HCT116 (cell line): ENCODE data around the gene PAQR6. TPM values are rescaled to one million over a fixed set of nuclear protein-coding genes. Genes with fewer than 3 reads are reported as not detected.

Source experiments
- ATAC-seq: fragments of 200-7000 bp; cut with Tn5 transposase; 2 replicates; pipeline ENCODE4 v1.9.1; 2020; ENCODE audit warnings: mild to moderate bottlenecking, moderate library complexity
- BruUV-seq: library from RNA; stranded (reverse); fragments of 400-500 nt; replicated peaks from 2 replicates; lab custom pipeline; 2021; lab: Mats Ljungman, UMichigan
- CTCF ChIA-PET: fragments of 300-600 bp; sonication (Branson Sonifier 250); formaldehyde crosslinking; loops from one replicate; lab custom pipeline; 2021; ENCODE audit warnings: antibody characterized with exemption; lab: Charles Lee
- POLR2A ChIA-PET: fragments of 300-600, 350-600 bp; sonication (Branson Sonifier 250); formaldehyde crosslinking; loops from one replicate; lab custom pipeline; 2021; ENCODE audit warnings: antibody characterized with exemption; lab: Charles Lee
- RAD21 ChIA-PET, 2 experiments: fragments of 300-600 bp; sonication (Branson Sonifier 250); formaldehyde crosslinking; loops; one replicate each; lab custom pipeline; 2023; ENCODE audit warnings: low total read pairs in 2 of 2; ENCODE audit not compliant: uncharacterized antibody in 2 of 2, unreplicated experiment in 2 of 2, low non-redundant PET in 1 of 2; lab: Charles Lee
- DNase-seq: peaks from one replicate; pipeline ENCODE4 v3.0.0-alpha.2; 2010; ENCODE audit warnings: low read depth, low spot score
- H2AFZ ChIP-seq: fragments of 200-600 bp; shearing (Covaris generic), sonication (generic); 2 replicates; pipeline ENCODE4 v1.6.1; 2017; ENCODE audit warnings: low read depth, mixed run types, mixed read lengths, antibody characterized with exemption, low read length; ENCODE audit not compliant: poor library complexity, severe bottlenecking
- H3K27ac ChIP-seq: 2 replicates; pipeline ENCODE4 v1.5.1; 2012; ENCODE audit warnings: low read depth, low read length
- H3K27me3 ChIP-seq: fragments of 200-600 bp; sonication (generic); 2 replicates; pipeline ENCODE4 v1.6.1; 2016; ENCODE audit warnings: mixed run types, low read length, mixed read lengths; ENCODE audit not compliant: insufficient read depth
- H3K36me3 ChIP-seq, 2 experiments: fragments of 200-500 bp in 1 of 2; fragments of 200-600 bp in 1 of 2; sonication (Bioruptor generic) in 1 of 2; sonication (generic) in 1 of 2; 2 replicates each; pipeline versions ENCODE4 v1.5.1 to v1.6.1; 2014 to 2016; ENCODE audit warnings: low read length in 2 of 2, inconsistent platforms in 1 of 2, mixed read lengths in 1 of 2, mixed run types in 1 of 2; ENCODE audit not compliant: insufficient read depth in 2 of 2, control insufficient read depth in 1 of 2
- H3K4me1 ChIP-seq, 2 experiments: fragments of 200-600 bp in 1 of 2; sonication (generic) in 1 of 2; 2 replicates each; pipeline versions ENCODE4 v1.5.1 to v1.6.1; 2012 to 2017; ENCODE audit warnings: low read length in 2 of 2, inconsistent platforms in 1 of 2, mild to moderate bottlenecking in 1 of 2, mixed read lengths in 1 of 2, mixed run types in 1 of 2, moderate library complexity in 1 of 2; ENCODE audit not compliant: insufficient read depth in 2 of 2, control insufficient read depth in 1 of 2
- H3K4me2 ChIP-seq: fragments of 200-600 bp; sonication (generic); 2 replicates; pipeline ENCODE4 v1.6.1; 2017; ENCODE audit warnings: mixed run types, low read length, mixed read lengths
- H3K4me3 ChIP-seq, 2 experiments: fragments of 200-600 bp in 1 of 2; sonication (generic) in 1 of 2; replicated peaks in 1 of 2; 2 replicates each; pipeline ENCODE4 v1.5.1; 2011 to 2016; ENCODE audit warnings: low read length in 2 of 2, control low read depth in 1 of 2, low read depth in 1 of 2, mild to moderate bottlenecking in 1 of 2, mixed read lengths in 1 of 2, mixed run types in 1 of 2
- H3K79me2 ChIP-seq: fragments of 200-600 bp; sonication (generic); 2 replicates; pipeline ENCODE4 v1.6.1; 2017; ENCODE audit warnings: mild to moderate bottlenecking, mixed run types, low read length, moderate library complexity, mixed read lengths; ENCODE audit not compliant: insufficient read depth
- H3K9ac ChIP-seq: fragments of 200-600 bp; sonication (generic); 2 replicates; pipeline ENCODE4 v1.6.1; 2016; ENCODE audit warnings: low read length, mixed read lengths
- H3K9me2 ChIP-seq: fragments of 200-600 bp; sonication (generic), shearing (Covaris generic); 2 replicates; pipeline ENCODE4 v1.6.1; 2017; ENCODE audit warnings: mixed run types, mild to moderate bottlenecking, moderate library complexity; ENCODE audit not compliant: insufficient read depth
- H3K9me3 ChIP-seq, 2 experiments: fragments of 200-500 bp in 1 of 2; fragments of 200-600 bp in 1 of 2; sonication (Bioruptor generic) in 1 of 2; sonication (generic) in 1 of 2; 2 replicates each; pipeline ENCODE4 v1.6.1; 2014 to 2017; ENCODE audit warnings: low read length in 2 of 2, mixed read lengths in 2 of 2, inconsistent platforms in 1 of 2, low read depth in 1 of 2, mild to moderate bottlenecking in 1 of 2, mixed run types in 1 of 2, moderate library complexity in 1 of 2; ENCODE audit not compliant: control insufficient read depth in 1 of 2, insufficient read depth in 1 of 2
- H4K20me1 ChIP-seq: fragments of 200-600 bp; sonication (generic), shearing (Covaris generic); 2 replicates; pipeline ENCODE4 v1.6.1; 2017; ENCODE audit warnings: mixed run types, mild to moderate bottlenecking, moderate library complexity; ENCODE audit not compliant: insufficient read depth
- CEBPB ChIP-seq: IDR thresholded peaks from 2 replicates; pipeline ENCODE4 v1.6.1; 2012; ENCODE audit warnings: low read depth
- CTCF ChIP-seq, 3 experiments: fragments of 200-600 bp in 1 of 3; sonication (generic) in 1 of 3; IDR thresholded peaks in 2 of 3; conservative IDR thresholded peaks in 1 of 3; 2 replicates each; pipeline ENCODE4 v1.5.1; 2012 to 2017; ENCODE audit warnings: low read depth in 2 of 3, low read length in 2 of 3, antibody characterized with exemption in 1 of 3, borderline replicate concordance in 1 of 3, control low read depth in 1 of 3, mild to moderate bottlenecking in 1 of 3, mixed read lengths in 1 of 3, mixed run types in 1 of 3, moderate library complexity in 1 of 3; ENCODE audit not compliant: insufficient read depth in 1 of 3
- EZH2 ChIP-seq: fragments of 200-600 bp; sonication (generic); IDR thresholded peaks from 2 replicates; pipeline ENCODE4 v1.6.1; 2017; ENCODE audit warnings: antibody characterized with exemption, mixed run types
- EZH2phosphoT487 ChIP-seq: fragments of 200-600 bp; IDR thresholded peaks from 2 replicates; pipeline ENCODE4 v1.6.1; 2018; ENCODE audit warnings: antibody characterized with exemption, borderline replicate concordance
- FOSL1 ChIP-seq: IDR thresholded peaks from 2 replicates; pipeline ENCODE4 v1.6.1; 2012; ENCODE audit warnings: low read depth
- MAX ChIP-seq: IDR thresholded peaks from 2 replicates; pipeline ENCODE4 v1.6.1; 2012
- POLR2AphosphoS5 ChIP-seq: IDR thresholded peaks from 2 replicates; pipeline ENCODE4 v1.6.1; 2011; ENCODE audit warnings: mild to moderate bottlenecking, low read depth, low read length, moderate library complexity
- SIN3A ChIP-seq: IDR thresholded peaks from 2 replicates; pipeline ENCODE4 v1.6.1; 2012; ENCODE audit warnings: low read depth
- SRF ChIP-seq: IDR thresholded peaks from 2 replicates; pipeline ENCODE4 v1.6.1; 2012; ENCODE audit warnings: low read depth
- TCF7L2 ChIP-seq: IDR thresholded peaks from 2 replicates; pipeline ENCODE4 v1.7.0; 2011; ENCODE audit warnings: borderline replicate concordance, inconsistent platforms; ENCODE audit not compliant: insufficient read depth, insufficient read length; ENCODE audit errors: extremely low read depth
- YY1 ChIP-seq: IDR thresholded peaks from 2 replicates; pipeline ENCODE4 v1.6.1; 2011; ENCODE audit warnings: low read length, low read depth, moderate library complexity, mild to moderate bottlenecking; ENCODE audit not compliant: insufficient replicate concordance; ENCODE audit errors: extremely low read depth
- ZBTB33 ChIP-seq: IDR thresholded peaks from 2 replicates; pipeline ENCODE4 v1.6.1; 2011; ENCODE audit warnings: mild to moderate bottlenecking, low read length, moderate library complexity; ENCODE audit not compliant: insufficient replicate concordance; ENCODE audit errors: extremely low read depth
- ZFX ChIP-seq: fragments of 450-650 bp; IDR thresholded peaks from 2 replicates; pipeline ENCODE4 v1.6.1; 2017
- intact Hi-C: fragments of 100-400 bp; cut with micrococcal nuclease; formaldehyde crosslinking; loops from 2 replicates; pipeline ENCODE4 v1.10.0; 2022
- total RNA-seq: library from RNA; stranded (reverse); gene quantifications from one replicate; pipeline ENCODE4 v1.2.1, GENCODE V29; 2021; ENCODE audit not compliant: unreplicated experiment

The PAQR6 gene
- total RNA-seq, 1 experiment from 2014 or later = 10.9 TPM

GRCh38 chr1:156213644-156213966 lies 34.3 kb downstream of the PAQR6 start:
- peak overlapping the region; percentile 94 for H3K9ac ChIP-seq
- no peaks in the 10 kb centered on the region for H3K9me2 ChIP-seq
- ChIA-PET POLR2A (interaction anchor here (1.0 to 2.6 kb wide), 9 partner anchors 9 to 94 kb away, joined by 3 to 25 read pairs (median 5); partner anchors contain the start of genes SLC25A44 and SMG5), RAD21 (no interaction called here), CTCF (interaction anchor here (1.0 to 3.1 kb wide), 4 partner anchors 11 to 68 kb away, joined by 3 to 45 read pairs (median 6); partner anchors contain the start of gene SLC25A44)
- H3K36me3 ChIP-seq = peaks cover 0 to 3% of the 10 kb centered on the region in 2 experiments; a peak in 1 of 4 replicates
- ATAC-seq (no peak), DNase-seq (no peak)
- peak overlapping the region; percentile 75 for H3K27ac ChIP-seq
- BruUV-seq = no TSS peak
- H3K4me2 ChIP-seq = peak overlapping the region; percentile 99
- H2AFZ ChIP-seq = no peak overlapping the region
- intact Hi-C loops = no loop called here
- H3K4me3 ChIP-seq = peak overlapping the region; percentile 85 to 96
- TF ChIP-seq TCF7L2 (no peak), YY1 (no peak), SIN3A (no peak), FOSL1 (no peak)
- peaks cover 33% of the 10 kb centered on the region for H3K79me2 ChIP-seq
- H3K9me3 ChIP-seq = no peaks in the 10 kb centered on the region
- no peaks in the 10 kb centered on the region for H3K27me3 ChIP-seq
- peaks cover 10 to 21% of the 10 kb centered on the region in 2 experiments for H3K4me1 ChIP-seq
- H4K20me1 ChIP-seq = no peaks in the 10 kb centered on the region

- TSS peak; percentile 85 for BruUV-seq
- Histone ChIP-seq H3K4me3 (peak within 1 kb of the TSS; percentile 85 to 96), H3K4me1 (peaks cover 10 to 21% of the 10 kb centered on the region in 2 experiments), H3K4me2 (peak within 1 kb of the TSS; percentile 99), H3K36me3 (peaks cover 0 to 3% of the 10 kb centered on the region in 2 experiments; a peak in 1 of 4 replicates), H3K27me3 (no peaks in the 10 kb centered on the region), H2AFZ (peak within 1 kb of the TSS; percentile 59), H3K9ac (peak within 1 kb of the TSS; percentile 94), H3K27ac (peak within 1 kb of the TSS; percentile 75), H3K9me3 (no peaks in the 10 kb centered on the region), H3K79me2 (peaks cover 31% of the 10 kb centered on the region), H3K9me2 (no peaks in the 10 kb centered on the region), H4K20me1 (no peaks in the 10 kb centered on the region)
- peak; percentile 95 for ATAC-seq
- RAD21 ChIA-PET = interaction anchor here in 1 of 2 experiments (0.6 to 0.7 kb wide), 2 partner anchors 67 to 250 kb away, joined by 3 to 4 read pairs; no protein-coding TSS in a partner anchor
- DNase-seq = peak; percentile 91
- POLR2A ChIA-PET = interaction anchor here (0.6 to 2.6 kb wide), 15 partner anchors 9 to 321 kb away, joined by 3 to 25 read pairs (median 4); partner anchors contain the start of genes SLC25A44 and SMG5
- intact Hi-C loops = no loop called here
- CTCF ChIA-PET = interaction anchor here (0.8 to 3.1 kb wide), 8 partner anchors 11 to 130 kb away, joined by 3 to 45 read pairs (median 3); partner anchors contain the start of genes MEX3A and SLC25A44
- TF ChIP-seq EZH2 = no peak
- no peak for TF ChIP-seq CEBPB
- no peak for TF ChIP-seq EZH2phosphoT487
- TF ChIP-seq ZFX = no peak
- no peak for TF ChIP-seq CTCF (IDR thresholded peaks at IDR 0.05 in 2 of 3, conservative IDR thresholded peaks at IDR 0.05 in 1 of 3; ENCODE audit: borderline replicate concordance in 1 of 3, insufficient read depth in 1 of 3, low read depth in 2 of 3, low read length in 2 of 3)
- peak; percentile 87 for TF ChIP-seq POLR2AphosphoS5
- no peak for TF ChIP-seq SRF
- TF ChIP-seq MAX = peak; percentile 74
- TF ChIP-seq FOSL1 = no peak
- peak; percentile 94 for TF ChIP-seq ZBTB33
Observed at GRCh38 chr1:156212833-156213643, 34.8 kb downstream of the PAQR6 start, which contains the start of gene PMF1. Gene PMF1 (plus strand): TSS chr1:156213007. CDS start chr1:156213016, 9 bp downstream.
